HS-27A (cell line): ENCODE data around the gene MBNL2.
A peak's percentile ranks its signal among the peaks of the same experiment; 100 is the strongest.
"Not testable (repeated sequence)": the region's sequence is repeated elsewhere in the genome, so short reads cannot be mapped to it uniquely, and the experiment has no call there.

Experiments used
- DNase-seq: peaks from one replicate; pipeline ENCODE4 v3.0.0-alpha.2; 2012; ENCODE audit warnings: low read depth, missing footprints

MBNL2 gene, protein sequence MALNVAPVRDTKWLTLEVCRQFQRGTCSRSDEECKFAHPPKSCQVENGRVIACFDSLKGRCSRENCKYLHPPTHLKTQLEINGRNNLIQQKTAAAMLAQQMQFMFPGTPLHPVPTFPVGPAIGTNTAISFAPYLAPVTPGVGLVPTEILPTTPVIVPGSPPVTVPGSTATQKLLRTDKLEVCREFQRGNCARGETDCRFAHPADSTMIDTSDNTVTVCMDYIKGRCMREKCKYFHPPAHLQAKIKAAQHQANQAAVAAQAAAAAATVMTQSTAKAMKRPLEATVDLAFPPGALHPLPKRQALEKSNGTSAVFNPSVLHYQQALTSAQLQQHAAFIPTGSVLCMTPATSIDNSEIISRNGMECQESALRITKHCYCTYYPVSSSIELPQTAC

DNA sequence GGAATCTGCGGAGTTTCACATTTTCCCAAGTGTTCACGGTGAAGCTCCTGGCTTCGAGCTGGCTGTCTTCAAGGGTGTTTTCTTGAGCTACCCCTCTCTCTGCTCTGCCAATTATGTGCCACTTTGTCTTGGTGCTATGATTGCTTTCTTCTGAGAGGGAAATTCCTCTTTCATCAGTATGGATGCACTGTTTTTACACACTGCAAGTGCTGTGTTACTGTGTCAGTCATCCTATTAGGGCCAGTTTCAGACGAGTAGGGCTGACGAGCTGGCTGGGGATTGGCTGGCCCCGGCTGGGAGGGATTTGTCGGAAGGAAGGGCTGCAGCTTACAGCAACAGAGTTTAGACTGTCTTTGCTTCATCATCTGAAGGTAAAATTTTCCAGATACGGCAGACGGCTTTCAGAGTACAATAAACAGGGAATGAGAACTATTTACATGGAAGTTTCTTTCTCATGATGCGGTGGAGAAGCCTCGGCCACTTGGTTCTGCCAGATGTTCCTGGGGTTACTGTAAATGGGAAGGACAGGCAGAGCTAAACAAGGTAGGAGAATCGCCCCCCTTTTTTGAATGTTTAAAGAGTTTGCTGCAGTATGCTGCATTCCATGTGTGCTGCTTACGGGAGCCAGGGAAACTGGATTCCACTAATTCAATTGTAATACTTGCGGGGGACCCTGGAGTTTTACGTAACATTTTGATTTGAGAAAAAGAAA, at the start of gene MBNL2:
MBNL2 (plus strand) TSS at position 345 of the 712 bp plus-strand sequence. CDS start 53,903 bp downstream, outside the sequence.
- DNase-seq: peak; percentile 56

DNA sequence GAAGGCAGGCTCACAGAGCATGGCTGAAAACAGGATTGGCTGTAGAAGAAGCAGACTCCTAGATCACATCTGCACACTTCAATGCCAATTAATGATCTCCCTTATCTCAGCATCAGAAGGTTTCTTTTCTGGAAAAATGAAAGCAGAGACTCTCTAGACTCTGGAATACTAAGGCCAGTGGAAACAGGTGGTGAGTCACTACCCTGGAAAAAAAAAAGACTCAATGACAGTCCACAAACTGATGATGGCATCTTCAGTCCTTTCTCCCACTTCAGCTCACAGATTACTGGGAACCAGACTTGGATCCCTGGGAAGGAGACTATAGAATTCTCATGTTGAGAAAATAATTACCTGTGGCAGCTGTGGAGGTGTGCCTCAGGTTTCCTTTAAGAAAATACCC, 47.5 kb upstream of the MBNL2 start:
- no peak for DNase-seq

DNA sequence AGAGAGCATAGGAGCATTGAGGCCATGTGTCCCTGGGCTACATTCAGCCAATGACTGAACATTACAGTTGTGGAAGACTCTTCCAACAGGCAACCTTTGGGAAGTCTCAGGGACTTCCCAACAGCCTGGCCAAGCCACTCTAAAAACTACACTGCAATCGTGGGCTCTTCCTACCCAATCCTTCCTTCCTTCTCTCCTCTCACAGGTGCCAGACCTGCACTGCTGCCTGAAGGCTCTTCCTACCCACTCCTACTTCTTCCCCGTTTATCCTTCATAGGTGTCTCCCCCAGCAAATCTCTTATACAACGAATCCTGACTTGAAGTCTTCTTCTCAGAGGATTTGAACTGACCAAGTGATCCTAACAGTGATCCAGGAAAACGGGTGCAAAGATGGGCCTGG, 47.1 kb upstream of the MBNL2 start:
- no peak for DNase-seq

DNA sequence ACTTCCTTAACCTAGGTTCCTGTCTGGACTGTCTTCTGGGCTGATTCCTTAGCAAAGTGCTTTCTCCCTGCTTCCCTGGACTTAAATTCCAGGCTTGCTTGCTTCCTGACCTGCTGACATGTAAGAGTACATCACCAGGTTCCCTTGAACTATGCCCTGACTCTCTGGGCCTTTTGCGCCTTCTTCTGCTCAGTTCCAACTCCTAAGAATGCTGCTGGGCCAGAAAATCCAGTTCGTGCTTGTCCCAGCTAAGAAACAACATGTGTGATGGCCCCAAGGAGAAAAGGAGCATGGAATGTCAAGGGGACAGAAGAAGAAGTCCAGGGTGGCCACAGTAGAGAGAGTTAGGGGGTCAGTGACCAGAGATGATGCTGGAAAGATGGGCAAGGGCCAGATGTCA, 42.6 kb upstream of the MBNL2 start:
- DNase-seq: no peak

DNA sequence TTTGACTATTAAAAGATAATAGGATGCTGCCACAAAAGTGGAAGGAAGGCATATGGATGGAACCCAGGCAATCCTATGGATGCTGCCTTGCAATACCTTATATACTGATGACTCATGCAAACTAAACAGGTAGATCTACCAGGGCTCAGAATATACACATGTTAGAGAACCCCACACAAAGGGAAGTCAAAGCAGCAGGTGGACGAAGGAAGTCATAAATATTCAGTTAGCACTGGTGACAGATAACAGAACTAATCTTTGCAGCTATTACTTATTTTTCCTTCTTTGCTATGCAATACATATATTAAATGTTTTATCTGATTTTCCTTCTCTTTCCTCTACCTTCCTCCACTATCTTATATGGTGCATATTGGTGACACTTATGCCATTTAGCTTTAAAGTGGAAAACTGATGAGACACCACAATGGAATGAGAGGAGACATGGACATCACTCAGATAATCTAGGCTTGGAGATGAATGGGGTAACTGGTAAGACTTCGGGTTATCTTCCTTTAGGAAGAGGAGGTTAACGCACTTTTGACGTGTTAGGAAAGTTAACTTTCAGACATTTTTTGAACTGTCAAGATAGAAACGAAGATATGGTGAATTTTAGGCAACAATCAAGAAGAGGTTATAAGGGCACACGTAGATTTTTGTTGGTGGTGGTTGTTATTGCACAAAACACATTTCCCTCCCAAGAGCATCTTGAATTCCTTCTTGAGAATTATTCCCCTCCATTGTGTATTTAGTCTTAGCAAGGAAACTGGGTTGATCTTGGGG, 39.8 kb upstream of the MBNL2 start:
- DNase-seq: no peak

DNA sequence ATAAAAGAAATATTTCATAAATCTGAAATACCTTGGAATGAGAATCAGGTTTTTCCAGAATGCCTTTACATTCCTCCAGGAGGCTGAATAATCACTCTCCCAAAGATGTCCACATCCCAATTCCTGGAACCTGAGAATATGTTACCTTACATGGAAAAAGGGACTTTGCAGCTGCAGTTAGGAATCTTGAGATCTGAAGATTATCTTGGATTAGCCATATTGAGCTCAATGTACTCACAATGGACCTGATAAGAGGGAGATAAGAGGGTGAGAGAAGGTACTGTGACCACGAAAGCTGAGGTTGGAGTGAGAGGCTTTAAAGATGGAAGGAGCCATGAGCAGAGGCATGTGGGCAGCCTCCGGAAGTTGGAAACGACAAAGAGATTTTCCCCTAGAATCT, 36.8 kb upstream of the MBNL2 start:
- DNase-seq: no peak

DNA sequence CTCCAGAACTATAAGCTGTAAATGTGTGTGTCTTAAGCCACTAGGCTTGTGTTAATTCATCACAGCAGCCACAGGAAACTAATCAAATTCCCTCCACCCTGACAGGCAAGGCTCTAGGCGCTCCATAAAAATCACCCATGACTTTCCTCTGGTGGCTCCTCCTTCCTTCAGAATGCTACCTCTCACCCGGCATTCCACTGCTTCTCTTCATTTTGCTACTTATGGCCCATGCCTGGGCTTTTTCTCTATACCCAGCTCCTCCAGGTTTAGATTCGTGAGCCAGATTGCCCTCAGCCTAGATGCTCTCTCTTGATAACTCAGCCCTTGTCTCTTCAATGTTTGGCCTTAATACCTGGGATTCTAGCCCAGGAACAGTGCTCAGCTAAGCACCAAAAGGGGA, 36.4 kb upstream of the MBNL2 start:
- no peak for DNase-seq

DNA sequence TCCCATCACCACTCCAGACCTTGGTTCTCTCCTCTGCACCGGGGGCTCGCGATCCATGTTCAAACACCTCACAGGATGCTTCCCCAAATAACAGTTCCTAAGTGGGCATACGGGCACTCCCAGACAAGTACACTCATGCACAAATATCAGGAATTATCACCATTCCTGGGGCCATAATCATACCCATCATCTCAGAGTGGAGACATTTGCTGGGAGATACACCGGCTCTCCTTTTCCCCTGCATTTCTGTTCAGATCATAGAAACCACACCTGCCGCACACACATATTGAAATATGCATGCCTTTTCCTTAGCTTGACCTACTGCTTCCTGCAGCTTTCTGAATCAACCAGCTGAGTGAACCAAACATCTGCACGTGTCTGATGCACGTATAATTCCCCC, 33.9 kb upstream of the MBNL2 start:
- DNase-seq: no peak

DNA sequence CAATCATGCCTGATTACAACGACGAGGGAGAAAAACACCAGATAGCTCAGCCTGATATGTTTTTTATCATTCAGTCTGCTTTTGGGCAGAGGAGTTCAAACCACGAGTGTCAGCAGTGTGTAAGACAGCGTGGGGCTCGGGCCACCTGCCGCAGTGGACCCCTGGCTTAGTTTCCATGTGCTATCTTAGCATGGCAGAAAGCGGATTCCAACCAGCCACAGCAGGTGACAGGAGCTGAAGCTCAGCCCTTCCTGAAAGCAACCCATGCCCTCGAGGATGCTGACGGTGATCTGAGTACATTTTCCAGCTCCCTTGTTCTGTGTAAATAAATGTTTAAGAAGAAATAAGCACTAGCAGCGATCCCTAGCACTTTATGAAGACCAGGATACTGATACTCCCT, 32.2 kb upstream of the MBNL2 start:
- DNase-seq: no peak

DNA sequence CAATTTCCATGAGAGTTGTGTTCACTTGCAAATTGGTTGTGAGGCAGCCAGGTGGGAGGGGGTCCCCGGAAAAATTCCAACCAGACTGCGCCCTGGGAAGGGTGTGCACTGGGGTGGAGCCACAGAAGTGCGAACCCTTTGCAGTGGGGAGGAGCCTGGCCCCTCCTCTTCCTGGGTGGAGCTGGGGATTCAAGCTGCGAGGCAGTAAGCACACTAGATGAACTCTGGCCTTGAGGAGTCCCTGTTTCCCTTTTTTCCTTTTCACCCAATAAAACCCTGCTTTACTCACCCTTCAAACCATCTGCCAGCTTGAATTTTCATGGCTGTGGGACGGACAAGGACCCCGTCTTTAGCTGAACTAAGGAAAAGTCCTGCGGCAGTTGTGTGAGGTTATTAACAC, 31.0 kb upstream of the MBNL2 start:
- DNase-seq: no peak

DNA sequence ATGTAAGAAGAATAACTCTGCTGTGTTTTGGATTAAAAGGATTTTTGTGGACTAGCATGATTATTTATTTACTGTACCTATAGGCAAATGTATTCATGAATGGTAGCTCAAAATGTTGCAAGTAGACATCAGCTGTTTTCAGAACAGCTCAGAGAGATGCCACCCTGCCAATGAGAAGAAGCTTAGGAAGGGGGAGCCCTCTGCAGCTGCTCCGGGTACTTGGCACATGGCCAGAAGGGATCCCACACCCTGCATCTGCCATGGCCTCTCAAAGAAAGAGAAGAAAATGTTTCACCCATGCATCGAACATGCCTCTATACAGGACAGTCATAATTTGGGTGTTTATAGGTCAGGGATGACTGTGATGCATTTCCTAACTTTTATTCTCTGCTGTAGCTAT, 30.5 kb upstream of the MBNL2 start:
- DNase-seq: no peak

DNA sequence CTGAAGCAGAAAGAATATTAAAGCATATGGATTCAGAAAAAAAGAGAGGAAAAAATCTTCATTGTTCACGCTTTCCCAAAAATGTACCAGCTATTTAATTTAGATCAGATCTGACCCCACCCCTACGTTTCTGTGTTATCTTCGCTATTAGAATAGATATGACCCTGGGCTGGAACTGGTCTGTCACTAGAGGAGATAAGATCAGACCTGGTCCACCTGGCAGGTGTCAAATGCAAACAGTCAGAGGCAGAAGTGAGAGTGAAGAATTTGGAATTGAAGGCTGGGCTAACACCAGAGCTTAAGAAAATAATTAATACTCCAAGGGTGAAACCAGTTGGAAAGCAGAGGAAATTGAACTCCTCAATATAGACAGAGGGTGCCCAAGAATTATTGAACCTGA, 30.0 kb upstream of the MBNL2 start:
- no peak for DNase-seq

DNA sequence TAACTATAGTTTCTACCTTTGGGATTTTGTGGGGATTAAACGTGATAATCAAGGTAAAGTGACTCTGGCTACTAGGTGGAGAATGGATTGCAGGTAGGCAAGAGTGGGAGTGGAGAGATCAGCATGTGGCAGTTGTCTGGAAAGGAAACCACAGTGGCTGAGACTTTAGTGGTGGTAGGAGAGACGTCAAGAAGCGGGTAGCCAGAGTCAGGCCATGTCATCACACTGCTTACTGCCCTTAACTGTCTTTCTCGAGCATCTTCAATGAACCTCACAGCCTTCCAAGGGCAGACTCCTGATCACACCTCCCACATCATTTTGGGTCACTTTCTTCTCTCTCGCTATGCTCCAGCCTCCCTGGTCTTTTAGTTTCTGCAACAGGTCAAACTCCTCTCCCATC, 28.6 kb upstream of the MBNL2 start:
- DNase-seq: no peak

DNA sequence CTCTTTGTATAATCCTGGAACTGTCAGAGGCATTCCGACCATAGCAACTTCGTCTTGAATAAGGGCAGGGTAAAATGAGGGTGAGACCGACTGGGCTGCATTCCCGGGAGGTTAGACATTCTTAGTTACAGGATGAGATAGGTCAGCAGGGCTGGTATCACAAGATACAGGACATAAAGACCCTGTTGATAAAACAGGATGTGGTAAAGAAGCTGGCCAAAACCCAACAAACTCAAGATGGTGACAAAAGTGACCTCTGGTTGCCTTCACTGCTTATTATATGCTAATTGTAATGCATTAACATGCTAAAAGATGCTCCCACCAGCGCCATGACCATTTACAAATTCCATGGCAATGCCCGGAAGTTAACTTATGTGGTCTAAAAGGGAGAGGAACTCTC, 27.7 kb upstream of the MBNL2 start:
- DNase-seq: peak; percentile 40

DNA sequence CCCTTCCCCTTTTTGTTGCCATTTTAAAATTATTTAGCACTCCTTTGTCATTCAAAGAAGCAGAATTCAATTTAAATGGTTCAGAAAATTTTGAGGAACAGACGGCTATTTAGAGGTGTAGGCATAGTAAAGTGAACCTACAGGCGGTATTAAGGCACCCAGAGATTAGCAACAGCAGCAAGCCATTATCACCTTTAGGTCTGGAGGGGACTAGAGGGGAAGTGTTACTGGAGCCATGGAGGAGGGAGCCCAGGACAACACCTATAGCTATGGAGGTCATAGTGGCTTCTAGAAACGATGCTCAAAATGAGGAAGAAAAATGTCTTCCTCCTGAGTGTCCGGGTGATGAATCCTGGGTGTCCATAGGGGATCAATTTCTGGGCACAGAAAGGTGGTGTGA, 25.8 kb upstream of the MBNL2 start:
- no peak for DNase-seq

DNA sequence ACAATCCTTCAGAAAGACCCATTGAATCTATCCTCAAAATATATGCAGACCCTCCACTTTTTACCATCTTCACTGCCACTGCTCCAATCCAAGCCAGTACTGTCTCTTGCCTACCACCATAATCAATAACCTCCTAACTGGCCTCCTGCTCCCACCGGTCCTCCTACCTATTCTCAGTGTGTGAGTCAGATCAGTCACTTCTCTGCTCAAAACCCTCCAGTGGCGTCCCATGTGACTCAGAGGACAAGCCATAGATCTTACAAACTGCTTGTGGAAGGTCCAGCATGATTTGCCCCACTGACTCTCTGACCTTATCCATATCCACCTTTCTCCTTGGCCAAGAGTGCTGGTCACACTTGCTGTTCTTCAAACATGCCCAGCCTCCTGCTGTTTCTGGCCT, 23.4 kb upstream of the MBNL2 start:
- DNase-seq: no peak

DNA sequence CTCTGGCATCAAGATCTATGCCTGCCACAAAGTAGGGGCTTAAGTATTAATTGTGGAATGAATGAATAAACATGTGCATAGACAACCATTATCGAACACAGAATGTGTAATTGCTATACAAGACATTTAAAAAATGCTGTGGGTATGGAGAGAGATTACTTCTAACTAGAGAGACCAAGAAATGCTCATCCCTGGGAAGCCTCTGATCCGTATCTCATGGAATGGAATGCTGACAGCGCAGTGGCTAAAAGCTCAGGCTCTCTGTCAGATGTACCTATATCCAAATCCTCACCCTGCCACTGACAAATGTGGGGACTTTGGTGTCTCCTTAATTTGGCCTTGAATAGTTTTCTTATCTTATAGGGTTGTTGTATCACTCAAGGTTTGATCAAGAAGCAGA, 22.7 kb upstream of the MBNL2 start:
- DNase-seq: no peak

DNA sequence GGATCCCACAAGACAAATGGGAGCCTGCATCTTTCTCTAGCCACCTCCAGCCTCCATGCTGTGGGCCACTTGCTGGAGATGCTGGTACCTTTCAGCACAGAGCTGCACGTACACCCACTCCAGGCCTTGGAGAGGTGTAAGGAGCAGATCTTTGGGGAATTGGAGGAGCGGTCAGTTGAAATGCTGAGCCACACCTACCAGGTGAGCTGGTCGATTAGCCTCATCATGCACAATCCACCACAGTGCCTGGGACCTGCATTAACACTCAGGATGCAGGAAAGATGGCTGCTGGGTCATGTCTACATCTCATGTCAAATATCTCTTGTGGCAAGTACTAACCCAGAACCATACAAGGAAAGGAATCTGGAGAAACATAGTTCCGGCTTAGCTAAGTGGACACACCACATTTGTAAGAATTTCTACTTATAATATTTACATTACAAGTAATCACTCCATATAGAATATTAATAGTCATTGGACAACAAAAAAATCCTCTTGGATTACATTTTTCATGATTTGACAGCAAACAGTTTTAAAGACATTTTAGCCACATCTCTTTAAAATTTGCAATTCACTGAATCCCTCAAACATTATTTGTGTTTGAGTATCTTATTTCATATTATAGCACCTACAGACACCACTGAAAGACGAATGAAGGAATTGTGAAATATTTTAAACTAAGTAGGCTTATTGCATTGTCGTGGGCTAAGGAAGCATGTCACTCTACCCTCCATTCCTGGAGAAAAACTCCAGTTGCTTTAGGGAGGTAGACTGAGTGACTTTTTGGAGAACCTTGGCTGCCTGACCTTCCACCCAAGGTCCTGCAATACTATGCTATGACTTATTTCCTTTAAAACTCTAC, 21.8 kb upstream of the MBNL2 start:
- no peak for DNase-seq

DNA sequence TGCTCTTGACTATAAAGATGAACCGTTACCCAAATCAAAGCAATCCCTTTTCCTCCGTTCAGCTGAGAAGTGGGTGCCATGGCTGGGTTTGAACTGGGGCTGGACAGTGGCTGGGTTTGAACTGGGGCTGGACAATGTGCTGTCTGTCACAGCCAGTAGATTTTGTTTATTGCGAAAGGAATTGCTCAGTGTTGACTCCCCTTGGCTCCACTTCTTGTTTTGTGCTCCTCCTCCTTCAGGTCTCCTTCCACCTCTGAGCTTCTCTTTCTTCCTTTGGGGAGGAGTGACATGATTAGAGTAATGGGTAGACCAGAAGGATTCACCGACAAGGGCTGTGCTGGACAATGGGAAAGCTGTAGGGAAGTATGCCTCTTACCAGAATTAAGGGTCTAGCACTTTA, 19.4 kb upstream of the MBNL2 start:
- no peak for DNase-seq

DNA sequence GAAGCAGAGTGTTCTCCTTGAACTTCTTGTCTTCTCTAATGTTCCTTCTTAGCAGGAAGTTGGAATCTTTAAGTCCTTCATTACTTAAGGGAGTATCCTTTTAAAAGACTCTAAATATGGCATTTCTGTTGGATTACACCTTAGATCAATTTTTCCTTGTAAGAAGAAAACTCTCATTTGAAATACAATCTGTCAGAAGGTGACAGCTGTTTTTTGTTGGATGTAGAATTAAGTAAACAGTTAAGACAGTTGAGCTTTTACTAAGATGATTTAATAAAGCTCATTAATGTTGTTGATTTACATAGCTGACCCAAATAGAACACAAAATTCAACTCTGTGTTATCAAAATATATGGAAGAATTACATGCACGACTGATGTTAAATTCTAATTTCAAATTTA, 16.7 kb upstream of the MBNL2 start:
- DNase-seq: no peak

DNA sequence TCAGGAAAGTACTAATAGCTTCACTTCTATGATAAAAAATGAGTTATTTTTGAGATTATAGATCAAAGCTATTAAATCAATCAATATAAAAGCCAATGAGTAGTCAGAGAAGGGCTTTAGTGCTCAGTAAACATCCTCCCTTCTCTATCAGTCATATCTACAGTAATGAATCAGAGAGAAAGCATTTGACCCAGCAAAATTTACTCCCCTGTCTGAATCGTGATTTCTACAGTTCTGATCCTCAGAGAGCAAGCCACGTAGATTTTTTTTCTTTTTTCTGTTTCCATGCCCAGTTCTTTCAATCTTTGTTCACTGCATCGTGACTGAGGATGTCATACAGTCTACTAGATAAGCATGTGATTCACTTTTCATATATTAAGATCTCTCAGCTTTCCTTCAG, 16.2 kb upstream of the MBNL2 start:
- no peak for DNase-seq

DNA sequence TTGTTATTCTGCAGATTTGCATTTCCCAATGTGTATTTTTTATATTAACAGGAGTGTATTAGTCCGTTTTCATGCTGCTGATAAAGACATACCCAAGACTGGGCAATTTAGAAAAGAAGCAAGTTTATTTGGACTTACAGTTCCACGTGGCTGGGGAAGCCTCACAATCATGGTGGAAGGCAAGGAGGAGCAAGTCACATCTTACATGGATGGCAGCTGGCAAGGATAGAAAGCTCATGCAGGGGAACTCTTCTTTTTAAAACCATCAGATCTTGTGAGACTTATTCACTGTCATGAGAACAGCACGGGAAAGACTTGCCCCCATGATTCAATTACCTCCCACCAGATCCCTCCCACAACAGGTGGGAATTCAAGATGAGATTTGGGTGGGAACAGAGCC, 14.9 kb upstream of the MBNL2 start:
- not testable (repeated sequence) for DNase-seq
